ENCODE measurements around the gene ARIH1.
A peak's percentile ranks its signal among the peaks of the same experiment; 100 is the strongest.
"Not testable (repeated sequence)": the region's sequence is repeated elsewhere in the genome, so short reads cannot be mapped to it uniquely, and the experiment has no call there.

The ARIH1 gene

DNA sequence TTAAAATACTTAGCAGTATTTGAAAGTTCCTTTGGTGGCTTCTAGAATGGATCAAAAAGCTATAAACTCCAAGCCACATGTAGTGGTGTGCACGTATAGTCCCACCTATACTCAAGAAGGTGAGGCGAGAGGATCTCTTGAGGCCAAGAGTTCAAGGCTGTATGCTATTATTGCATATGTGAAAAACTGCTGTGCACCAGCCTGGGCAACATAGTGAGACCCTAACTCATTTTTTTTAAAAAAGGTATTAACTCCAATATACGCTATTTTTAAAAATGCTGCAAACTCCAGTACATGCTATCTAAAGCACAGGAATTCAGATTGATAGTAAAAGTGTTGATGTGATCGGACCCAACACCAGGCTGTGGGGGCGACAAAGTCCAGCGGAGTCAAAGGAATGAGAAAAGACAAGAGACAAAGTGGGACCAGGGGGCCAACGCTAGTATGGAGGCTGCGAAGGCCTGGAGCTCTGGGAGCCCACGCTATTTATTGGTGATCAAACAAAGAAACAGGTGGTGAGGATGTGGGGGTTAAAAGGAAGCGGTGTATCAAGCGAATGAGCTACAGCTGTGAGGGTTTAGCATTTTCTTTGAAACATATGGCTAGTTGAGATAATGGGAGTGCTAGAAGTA, 66.6 kb downstream of the ARIH1 start:
- FAIRE-seq = no peak

DNA sequence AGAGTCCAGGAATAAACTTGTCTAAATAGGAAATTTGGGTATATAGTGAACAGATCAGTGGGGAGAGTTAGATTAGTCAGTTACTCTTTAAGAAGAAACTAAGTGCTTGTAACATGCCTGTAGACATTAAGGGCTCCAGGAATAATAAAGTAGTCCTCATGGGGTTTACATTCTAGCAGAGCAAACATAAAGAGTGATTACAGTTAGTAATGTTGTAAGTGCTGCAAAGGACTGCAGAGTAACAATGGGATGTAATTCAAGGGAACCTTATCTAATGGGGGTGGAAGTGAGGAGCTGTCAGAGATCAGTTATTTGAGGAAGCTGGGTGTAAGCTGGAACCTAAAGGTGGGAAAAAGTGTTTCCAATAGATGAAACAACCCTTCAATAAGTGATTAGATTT, 67.5 kb downstream of the ARIH1 start:
- FAIRE-seq = no peak

DNA sequence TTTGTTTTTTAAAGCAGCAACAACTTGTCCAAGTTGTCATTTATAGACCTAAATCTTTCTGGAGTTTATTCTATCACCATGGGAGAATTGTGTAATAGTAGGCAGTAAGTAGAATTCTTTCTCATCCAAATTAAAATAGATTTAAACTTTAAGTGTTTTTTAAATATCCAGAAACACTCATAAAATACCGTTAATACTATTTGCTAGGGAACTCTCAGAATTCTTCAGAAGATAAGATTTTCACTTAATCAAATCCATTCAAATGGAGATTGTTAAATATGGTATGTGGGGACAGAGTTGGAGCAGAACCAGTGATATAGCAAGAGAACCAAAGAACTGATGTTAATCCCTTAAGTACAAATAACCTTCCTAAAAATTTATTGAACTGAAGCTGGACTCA, 71.0 kb downstream of the ARIH1 start:
- FAIRE-seq = no peak

DNA sequence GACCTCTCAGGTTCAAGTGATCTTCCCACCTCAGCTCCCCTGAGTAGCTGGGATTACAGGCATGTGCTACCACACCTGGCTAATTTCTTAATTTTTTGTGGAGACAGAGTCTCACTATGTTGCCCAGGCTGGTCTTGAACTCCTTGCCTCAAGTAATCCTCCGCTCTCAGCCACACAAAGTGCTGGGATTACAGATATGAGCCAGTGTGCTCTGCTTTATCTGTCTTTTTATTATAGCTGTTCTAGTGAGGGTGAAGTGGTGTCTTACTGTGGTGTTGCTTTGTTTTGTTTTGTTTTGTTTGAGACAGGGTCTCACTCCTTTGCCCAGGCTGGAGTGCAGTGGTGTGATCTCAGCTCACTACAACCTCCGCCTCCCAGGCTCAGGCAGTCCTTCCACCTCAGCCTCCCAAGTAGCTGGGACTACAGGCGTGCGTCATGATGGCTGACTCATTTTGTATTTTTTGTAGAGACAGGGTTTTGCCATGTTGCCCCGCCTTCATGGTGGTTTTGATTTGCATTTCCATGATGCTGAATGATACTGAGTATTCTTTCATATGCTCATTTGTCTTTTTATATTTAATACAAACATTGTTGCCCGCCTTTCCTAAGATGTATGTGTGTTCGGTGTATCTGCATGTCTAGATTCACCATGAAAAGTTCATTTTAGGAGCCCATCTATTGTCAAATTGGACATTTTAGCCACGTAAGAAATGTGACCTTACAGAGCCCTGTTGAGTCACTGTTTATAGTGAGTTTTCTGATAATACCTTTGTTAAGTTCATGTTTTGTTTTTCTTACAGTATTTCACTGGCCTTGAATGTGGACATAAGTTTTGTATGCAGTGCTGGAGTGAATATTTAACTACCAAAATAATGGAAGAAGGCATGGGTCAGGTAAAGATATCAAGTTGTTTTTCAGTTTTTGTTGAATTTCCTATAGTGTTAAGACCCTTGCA, 80.6 kb downstream of the ARIH1 start:
- FAIRE-seq = no peak

DNA sequence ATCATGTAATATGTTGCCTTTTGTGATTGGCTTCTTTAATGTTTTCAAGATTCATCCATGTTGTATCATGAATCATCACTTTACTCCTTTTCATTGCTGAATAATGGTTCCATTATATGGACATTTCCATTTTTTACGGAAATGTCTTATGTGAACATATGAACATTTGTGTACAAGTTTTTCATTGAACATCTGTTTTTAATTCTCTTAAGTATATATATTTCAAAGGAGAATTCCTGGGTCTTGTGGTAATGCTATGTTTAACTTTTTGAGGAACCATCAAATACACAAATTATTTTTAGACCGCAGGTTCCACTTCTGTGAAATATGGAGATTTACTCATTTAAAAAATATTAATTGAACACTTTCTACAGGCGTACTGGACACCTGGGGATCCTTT, 85.7 kb downstream of the ARIH1 start:
- no peak for FAIRE-seq

DNA sequence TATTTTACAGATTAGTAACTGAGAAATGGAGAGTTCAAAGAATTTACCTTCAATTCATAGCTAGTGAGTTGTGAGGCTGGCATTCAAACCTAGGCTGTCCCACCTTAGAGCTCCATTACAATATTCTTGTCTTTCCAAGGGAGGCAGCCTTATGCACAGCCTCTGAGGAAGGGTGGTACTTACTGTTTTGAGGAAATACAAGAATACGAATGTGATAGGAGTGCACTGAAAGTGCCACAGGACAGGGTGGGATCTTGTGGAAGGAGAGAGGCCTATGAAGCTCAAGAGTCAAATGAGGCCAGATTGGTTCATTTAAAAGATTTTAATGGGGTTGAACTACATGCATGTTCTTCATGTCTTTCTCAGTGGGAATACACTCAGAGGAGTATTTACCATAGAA, 86.3 kb downstream of the ARIH1 start:
- no peak for FAIRE-seq

DNA sequence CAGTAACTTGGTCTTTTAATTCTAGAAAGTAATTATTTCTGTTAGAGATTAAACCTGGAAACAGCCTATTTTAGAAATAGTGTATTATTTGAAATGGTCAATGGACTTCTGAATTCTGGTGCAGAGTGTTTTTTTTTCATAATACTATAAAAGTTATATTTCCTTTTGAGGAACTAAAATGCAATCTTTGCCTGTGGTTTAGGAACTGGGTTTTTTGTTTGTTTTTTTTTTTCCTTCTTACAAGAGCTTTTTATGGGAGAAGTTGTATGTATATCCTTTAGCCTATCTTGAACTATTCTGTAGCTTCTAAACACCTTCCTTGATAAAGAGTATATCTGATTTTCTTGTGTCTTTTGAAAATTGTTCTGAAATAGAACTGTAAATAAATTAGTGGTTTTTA, 88.3 kb downstream of the ARIH1 start:
- no peak for FAIRE-seq

DNA sequence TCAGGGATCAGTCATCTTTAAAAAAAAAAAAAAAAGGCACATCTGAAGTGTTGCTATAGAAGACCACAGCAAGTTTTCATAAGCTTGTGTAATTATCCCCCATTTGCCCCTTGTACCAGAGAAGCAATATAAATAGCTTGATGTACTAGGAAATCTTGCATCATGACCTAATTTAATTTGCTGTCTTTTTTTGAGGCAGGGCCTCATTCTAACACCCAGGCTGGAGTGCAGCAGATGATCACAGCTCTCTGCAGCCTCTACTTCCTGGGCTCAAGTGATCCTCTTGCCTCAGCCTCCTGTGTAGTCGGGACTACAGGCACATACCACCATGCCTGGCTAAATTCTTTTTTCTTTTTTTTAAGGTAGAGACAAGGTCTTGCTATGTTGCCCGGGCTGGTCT, 88.7 kb downstream of the ARIH1 start:
- FAIRE-seq = no peak

DNA sequence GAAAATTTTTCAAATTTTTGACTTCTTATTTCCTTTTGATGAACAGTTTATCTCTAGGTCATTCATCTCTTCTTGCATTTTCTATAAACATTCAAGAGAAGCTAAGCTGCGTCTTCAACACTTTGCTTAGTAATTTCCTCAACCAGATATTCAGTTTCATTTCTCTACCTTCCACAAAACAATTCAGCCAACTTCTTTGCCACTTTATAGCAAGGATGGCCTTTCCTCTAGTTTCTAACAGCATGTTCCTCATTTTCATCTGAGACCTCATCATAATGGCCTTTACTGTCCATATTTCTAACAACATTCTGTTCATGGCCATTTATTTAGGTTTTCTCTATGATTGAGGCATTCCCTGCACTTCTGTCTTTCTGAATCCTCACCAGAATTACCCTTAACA, 90.0 kb downstream of the ARIH1 start:
- no peak for FAIRE-seq

DNA sequence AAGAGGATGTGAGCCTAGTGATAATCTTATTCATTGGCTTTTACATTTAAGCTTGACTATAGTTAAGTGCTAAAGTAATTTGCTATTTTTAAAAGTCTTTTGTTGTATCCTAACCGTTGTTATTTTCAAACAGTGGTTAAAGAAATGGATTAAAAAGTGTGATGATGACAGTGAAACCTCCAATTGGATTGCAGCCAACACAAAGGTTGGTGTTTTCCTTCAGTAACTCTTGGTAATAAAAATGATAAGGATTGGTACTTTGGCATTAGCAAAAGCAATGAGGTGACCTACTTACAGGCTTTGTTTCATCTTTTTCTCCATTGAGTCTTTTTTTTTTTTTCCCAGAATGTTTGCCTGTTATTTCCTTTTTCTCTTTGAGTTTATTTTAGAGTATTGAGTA, 92.8 kb downstream of the ARIH1 start:
- peak; percentile 78 for FAIRE-seq

DNA sequence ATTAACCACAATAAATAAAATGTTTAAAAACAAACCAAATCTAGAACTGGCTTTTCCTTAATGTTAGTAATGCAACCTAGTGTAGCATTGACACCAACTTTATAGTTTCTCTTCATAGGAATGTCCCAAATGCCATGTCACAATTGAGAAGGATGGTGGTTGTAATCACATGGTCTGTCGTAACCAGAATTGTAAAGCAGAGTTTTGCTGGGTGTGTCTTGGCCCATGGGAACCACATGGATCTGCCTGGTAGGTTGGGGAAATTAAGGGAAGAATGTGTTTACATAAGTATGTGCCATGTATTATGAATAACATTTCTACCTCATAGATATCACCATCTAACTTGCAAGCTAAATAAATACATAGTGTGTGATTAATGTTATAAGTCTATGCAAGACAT, 95.9 kb downstream of the ARIH1 start:
- FAIRE-seq = no peak

DNA sequence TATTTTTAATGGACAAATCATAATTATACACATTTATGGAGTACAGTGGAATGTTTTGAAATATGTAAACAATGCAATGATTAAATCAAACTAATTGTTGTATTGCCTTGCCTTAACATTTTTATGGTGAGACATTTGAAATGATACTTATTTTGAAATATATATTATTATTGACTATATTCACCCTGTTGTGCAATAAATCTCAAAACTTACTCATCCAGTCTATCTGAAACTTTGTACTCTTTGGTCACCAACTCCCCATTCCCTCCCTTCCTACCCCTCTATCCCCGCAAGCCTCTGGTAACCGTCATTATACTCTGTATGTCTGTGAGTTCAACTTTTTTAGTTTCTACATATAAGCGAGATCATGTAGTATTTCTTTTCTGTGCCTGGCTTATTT, 105.7 kb downstream of the ARIH1 start:
- no peak for FAIRE-seq

DNA sequence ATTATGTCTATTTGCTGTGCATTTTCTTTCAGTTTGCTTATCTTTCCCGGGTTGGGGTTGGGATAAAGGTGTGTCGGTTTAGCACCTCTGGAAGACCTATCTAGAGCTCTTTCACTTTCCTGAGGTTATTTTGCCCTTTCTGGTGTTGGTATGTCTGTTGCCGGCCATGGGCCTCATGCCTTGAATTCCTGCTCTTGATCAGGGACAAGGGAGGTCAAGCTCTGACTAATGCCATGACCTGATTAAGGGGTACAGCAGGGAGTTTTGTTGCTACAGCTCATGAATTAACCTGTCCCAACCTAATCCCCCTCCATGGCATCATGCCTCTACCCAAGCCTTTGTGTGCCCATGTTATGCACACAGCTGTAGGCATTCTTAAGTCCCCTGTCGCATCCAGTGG, 109.9 kb downstream of the ARIH1 start:
- no peak for FAIRE-seq

DNA sequence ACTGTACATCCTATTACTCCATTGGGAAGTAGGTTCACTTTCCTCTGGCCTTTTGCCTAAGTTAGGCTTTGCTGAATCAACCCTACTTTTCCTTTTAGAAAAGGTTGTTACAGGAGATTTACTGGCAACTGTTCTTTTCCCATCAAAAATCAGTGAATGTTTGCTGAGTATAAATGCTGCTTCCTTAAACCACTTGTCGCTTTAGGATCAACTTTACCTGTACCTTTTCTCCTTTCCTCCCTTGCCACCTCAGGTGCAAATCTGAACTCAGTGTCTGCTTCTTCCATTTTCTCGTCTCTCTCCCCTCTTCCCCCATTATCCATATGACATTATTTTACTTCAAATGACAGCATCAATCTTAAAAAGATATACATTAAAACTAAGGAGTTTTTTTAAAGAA, 110.9 kb downstream of the ARIH1 start:
- no peak for FAIRE-seq

DNA sequence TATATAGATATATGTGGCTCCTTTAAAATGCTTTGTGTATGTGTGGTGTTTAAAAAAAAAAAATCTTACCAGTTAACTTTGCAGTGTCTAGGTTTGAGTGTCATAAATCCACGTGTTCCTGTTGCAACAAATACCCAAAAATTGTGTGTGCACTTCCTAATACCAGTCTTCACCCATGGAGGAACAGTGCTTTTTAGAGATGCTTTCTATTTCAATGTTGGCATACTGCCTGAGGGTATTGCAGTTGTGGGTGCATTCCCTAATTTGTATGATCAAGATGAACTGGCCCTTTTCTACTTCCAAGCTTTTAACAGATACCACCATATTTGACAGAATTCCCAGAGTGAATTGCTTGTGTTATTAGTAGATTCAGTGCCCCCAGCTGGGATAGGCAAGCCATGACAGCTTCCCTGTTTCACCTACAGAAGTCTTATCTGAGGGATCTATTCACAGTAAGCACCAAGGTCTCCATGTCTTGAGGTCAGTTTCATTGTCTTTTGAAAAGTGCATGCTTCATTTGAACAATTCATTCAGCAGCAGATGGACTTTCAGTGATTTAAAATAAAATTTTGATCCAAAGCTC, 111.4 kb downstream of the ARIH1 start:
- FAIRE-seq = no peak

DNA sequence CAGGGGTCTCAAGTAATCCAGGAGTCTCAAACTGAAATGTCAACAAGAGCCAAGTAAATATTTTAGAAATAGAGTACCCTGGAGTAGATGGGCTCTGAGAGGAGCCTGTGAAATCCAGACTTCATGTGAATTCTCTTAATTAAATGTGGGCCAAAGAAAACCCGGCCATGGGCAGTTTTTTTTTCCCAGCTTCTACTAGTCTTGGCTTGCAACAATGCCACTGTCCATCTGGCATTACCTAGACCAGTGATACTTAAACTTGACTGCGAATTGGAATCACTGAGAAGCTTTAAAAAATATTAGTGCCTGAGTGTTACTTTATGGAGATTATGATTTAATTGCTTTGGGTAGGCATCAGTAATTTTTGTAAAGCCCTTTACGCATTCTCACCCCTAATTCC, 114.0 kb downstream of the ARIH1 start:
- FAIRE-seq = no peak

DNA sequence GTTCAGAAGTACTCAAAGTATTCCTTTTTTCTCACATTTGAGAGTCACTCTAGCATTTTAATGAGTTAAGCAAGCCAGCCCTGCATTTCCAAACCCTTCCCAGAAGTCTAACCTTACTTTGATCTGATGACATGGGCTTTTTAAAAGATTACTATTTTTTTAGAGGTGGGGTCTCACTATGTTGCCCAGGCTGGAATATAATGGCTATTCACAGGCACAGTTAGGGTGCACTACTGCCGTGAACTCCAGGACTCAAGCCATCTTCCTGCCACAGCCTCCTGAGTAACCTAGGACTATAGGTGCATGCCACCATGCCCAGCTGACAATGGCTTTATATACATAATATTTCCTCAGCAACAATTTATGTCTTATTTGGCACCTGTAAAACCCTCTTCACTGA, 116.3 kb downstream of the ARIH1 start:
- no peak for FAIRE-seq

DNA sequence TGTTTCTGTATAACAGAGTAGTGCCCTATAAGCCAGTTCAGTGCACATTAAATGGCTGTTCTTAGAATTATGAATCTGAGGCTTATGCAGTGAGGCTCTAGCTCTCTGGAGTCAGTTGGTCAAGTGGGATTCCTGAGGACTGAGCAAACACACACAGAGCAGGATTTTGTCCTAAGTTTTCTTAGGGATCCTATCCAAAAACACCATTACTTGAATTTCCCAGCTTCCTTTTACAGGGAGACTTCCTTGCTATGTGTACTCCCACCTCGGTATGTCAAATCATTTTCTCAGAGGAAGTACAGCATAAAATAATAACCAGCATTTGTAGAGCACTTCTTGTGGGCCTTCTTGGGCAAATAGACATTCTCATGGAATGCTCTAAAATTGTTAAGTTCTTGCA, 117.2 kb downstream of the ARIH1 start:
- FAIRE-seq = no peak

DNA sequence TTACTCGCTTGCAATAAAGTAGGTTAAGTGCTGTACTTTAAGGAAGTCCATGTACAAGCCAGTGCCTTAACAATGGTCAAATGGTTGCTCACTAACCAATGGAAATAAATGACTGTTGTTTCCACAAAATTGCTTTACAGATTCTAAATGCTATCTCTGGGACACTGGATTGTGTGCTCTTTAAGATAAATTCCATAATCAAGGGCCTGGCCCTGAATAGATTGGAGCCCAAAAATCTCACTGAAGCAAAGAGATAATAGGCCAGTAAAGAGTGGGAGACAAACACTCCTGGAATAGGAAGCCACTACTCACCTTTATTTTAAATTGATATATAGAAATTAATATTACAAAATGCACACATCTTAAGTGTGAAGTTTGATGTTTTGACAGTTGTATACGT, 118.0 kb downstream of the ARIH1 start:
- FAIRE-seq = no peak

DNA sequence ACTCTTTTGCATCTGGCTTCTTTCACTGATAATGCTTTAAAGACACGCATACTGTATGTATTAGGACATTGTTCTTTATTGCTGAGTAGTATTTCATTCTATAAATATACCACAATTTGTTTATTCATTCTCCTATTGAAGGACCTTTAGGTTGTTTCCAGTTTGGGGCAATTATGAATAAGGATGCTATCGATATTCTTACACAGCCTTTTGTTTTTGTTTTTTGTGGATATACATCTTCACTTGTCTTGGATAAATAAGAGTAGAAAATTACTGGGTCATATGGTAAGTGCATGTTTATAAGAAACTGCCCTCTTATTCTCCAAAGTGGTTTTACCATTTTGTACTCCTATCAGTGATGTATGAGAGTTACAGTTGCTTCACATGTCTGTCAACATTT, 118.5 kb downstream of the ARIH1 start:
- FAIRE-seq = no peak

DNA sequence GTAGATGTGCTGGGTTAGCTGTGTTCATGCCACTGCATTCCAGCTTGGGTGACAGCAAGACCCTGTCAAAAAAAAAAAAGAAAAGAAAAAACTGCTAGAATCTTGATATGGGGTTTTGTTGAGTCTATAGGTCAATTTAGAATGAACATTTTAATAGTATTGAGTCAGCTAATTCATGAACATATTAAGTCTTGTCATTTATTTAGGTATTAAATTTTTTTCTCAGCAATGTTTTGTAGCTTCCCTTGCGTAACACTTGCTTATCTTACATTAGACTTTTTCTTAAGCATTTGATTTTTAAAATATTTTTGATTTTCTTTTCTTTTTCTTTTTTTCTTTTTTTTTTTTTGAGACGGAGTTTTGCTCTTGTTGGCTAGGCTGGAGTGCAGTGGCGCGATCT, 119.7 kb downstream of the ARIH1 start:
- FAIRE-seq = no peak

DNA sequence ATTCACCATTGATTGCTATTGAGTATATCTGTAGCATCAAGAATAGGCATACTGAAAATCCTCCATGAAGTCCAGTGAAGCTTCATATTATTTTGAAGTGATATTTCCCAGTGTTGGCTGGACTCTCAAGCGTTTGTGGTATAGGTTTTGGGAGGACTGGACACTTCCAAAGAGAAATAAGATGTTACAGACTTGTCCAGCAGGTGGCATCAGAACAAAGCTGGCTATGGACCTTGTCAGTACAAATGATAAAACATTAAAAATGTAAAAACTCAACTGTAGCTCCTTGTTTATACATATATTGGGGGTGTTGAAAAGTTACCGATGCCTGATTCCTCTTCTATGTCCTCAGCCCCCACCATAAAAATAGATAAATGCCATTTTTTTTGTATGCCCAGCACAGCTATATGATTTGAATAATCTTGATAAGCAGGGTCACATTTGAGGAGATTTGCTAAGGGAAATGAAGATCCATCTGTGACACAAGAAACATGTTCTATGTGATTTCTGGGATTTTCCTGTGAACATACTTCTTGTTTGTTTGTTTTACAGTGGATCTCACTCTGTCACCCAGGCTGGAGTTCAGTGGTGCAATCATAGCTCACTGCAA, 125.8 kb downstream of the ARIH1 start:
- FAIRE-seq = peak; percentile 85

DNA sequence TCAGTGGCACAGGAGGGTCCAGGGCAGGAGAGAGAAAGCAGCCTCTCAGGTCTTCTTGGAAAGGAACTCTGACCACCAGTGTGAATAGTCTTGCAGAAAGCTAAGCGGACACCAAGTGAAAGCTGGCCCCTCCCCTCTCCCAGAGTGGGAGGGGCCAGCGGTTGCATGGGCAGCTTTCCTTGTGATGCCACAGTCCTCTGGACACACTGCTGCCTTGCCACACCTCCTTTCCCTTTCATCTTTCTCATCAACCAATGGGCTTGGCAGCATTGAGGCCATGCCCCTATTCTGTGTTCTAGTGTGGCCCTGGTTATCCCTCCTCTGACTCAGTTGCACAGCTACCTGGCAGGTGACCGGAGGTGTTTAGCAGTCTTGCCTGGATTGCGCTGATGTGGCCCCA, 130.7 kb downstream of the ARIH1 start:
- FAIRE-seq = no peak

DNA sequence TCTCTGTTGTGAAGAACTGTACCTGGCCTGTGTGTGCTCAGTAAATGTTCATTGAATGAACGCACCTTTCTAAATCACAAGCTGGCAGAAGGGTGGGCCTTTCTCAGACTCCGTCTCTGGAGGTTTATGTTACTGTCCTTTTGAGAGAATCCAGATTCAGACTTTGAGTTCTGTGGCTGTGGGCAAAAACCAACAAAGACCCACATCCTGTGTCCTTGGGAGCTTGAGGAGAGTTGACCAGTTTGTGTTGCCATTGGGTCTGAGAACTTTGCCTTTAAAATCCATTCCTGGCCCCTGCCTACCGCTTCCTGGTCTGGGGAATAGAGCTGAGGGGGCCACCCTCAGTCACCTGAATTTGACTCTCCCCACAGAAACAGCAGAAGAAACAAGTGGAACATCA, 134.0 kb downstream of the ARIH1 start:
- FAIRE-seq = not testable (repeated sequence)
